ENCODE results near the gene DCP2.

GRCh38 chr5:112967520-112968083 lies 9.0 kb upstream of the DCP2 start:
- TF ChIP-seq EP300 (IDR thresholded peaks at IDR 0.05) (no peak), CTCF (IDR thresholded peaks at IDR 0.05) (no peak), POLR2A (IDR thresholded peaks at IDR 0.05) (no peak)
